Measurements from ENCODE around the gene CEP152. TPM values are rescaled to one million over a fixed set of nuclear protein-coding genes. Genes with fewer than 3 reads are reported as not detected.

CEP152 gene
- total RNA-seq, 1 experiment from 2014 or later = 13.9 TPM

DNA sequence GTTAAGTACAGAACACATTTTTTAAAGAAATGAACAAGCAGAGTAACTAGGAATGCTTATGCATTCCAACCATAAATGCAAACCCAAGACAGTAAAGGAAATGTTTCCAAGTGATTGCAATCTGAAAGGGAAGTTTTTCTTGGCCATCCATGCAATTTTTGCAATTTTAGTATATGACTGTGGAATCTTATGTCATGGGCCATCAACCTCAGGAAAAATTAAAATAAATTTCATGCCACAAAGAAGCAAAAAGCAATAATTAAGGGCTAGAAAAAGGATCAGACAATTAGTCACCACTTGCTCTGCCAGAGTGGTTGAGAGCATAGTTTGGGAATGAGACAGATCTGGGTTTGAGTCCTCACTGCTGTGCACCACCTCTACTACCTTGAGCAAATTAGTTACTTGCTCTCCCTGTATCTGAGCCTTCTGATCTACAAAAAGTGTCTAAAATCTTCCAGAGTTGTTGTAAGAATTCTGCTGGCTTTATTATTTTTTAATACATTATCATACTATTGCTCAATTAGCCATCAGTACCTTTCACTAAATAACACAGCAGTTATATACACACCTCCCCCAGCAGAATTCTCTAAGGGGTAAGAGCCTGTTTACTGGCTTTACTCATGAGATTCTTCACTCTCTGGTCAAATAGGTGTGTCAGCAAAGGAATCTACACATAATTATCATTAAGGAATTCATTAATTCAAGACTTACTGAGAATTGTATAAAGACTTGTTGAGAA lies 115.6 kb downstream of the CEP152 start:
- H3K4me1 ChIP-seq (ENCODE audit: control insufficient read depth, insufficient read depth, low read length) = no peaks in the 10 kb centered on the region
- ChIA-PET POLR2A (no interaction called here), CTCF (no interaction called here)
- no peak overlapping the region for H3K4me3 ChIP-seq (ENCODE audit: low read depth in 2 of 2, low read length in 2 of 2)
- ATAC-seq (no peak), DNase-seq (ENCODE audit: low read depth, low spot score) (no peak)
- H3K27me3 ChIP-seq (ENCODE audit: control insufficient read depth, insufficient read depth, low read length) = no peaks in the 10 kb centered on the region
- no peak for TF ChIP-seq TCF7L2 (IDR thresholded peaks at IDR 0.05; ENCODE audit: low read depth, low read length)
- intact Hi-C loops (cut with micrococcal nuclease; ENCODE audit: unreplicated experiment) (no loop called here), in situ Hi-C loops (cut with HindIII; ENCODE audit: low pct_unique_long_range_greater_than_20kb, low sequenced_read_pairs) (no loop called here)
- no peaks in the 10 kb centered on the region for H3K9me3 ChIP-seq (ENCODE audit: control insufficient read depth, insufficient read depth, low read depth, low read length)
- no TSS peak for BruUV-seq (replicated peaks)
- H3K36me3 ChIP-seq (ENCODE audit: control insufficient read depth, insufficient read depth, low read length) = no peaks in the 10 kb centered on the region
- H3K27ac ChIP-seq (ENCODE audit: low read length) = no peak overlapping the region

DNA sequence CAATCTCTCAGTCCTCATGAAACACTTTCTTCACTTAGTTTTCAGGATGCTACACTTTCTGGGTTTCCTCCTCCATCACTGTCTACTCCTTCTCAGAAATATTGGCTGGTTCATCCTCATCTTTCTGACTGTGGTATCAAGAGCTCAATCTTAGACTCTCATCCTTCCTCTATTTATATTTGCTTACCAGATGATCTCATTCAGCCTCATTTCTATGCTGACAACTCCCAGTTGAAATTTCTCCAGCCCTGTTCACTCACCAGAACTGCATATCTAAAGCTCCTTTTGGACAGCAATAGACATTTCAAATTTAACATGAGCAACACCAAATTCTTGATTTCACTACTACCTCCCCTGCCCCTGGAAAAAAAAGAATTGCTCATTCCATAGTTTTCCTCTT lies 117.4 kb downstream of the CEP152 start:
- ChIA-PET POLR2A (no interaction called here), CTCF (interaction anchor here (0.6 kb wide), 1 partner anchor 1497 kb away, joined by 5 read pairs; no protein-coding TSS in a partner anchor)
- Histone ChIP-seq H3K27ac (ENCODE audit: low read length) (no peak overlapping the region), H3K36me3 (ENCODE audit: control insufficient read depth, insufficient read depth, low read length) (no peaks in the 10 kb centered on the region), H3K9me3 (ENCODE audit: control insufficient read depth, insufficient read depth, low read depth, low read length) (no peaks in the 10 kb centered on the region), H3K4me3 (ENCODE audit: low read depth in 2 of 2, low read length in 2 of 2) (no peak overlapping the region), H3K4me1 (ENCODE audit: control insufficient read depth, insufficient read depth, low read length) (no peaks in the 10 kb centered on the region), H3K27me3 (ENCODE audit: control insufficient read depth, insufficient read depth, low read length) (no peaks in the 10 kb centered on the region)
- ATAC-seq = no peak
- intact Hi-C loops (cut with micrococcal nuclease; ENCODE audit: unreplicated experiment) = no loop called here
- BruUV-seq (replicated peaks) = no TSS peak
- TF ChIP-seq, protein P1, sequence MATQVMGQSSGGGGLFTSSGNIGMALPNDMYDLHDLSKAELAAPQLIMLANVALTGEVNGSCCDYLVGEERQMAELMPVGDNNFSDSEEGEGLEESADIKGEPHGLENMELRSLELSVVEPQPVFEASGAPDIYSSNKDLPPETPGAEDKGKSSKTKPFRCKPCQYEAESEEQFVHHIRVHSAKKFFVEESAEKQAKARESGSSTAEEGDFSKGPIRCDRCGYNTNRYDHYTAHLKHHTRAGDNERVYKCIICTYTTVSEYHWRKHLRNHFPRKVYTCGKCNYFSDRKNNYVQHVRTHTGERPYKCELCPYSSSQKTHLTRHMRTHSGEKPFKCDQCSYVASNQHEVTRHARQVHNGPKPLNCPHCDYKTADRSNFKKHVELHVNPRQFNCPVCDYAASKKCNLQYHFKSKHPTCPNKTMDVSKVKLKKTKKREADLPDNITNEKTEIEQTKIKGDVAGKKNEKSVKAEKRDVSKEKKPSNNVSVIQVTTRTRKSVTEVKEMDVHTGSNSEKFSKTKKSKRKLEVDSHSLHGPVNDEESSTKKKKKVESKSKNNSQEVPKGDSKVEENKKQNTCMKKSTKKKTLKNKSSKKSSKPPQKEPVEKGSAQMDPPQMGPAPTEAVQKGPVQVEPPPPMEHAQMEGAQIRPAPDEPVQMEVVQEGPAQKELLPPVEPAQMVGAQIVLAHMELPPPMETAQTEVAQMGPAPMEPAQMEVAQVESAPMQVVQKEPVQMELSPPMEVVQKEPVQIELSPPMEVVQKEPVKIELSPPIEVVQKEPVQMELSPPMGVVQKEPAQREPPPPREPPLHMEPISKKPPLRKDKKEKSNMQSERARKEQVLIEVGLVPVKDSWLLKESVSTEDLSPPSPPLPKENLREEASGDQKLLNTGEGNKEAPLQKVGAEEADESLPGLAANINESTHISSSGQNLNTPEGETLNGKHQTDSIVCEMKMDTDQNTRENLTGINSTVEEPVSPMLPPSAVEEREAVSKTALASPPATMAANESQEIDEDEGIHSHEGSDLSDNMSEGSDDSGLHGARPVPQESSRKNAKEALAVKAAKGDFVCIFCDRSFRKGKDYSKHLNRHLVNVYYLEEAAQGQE (IDR thresholded peaks at IDR 0.05; ENCODE audit: insufficient read depth in 1 of 2, low read depth in 2 of 2, low read length in 1 of 2) = no peak
- TF ChIP-seq POLR2AphosphoS5 (IDR thresholded peaks at IDR 0.05; ENCODE audit: low read depth, low read length) (no peak), SIN3A (IDR thresholded peaks at IDR 0.05; ENCODE audit: borderline replicate concordance, insufficient read depth, low read depth, low read length) (no peak), TCF7L2 (IDR thresholded peaks at IDR 0.05; ENCODE audit: low read depth, low read length) (no peak)
- TF ChIP-seq, protein P2, sequence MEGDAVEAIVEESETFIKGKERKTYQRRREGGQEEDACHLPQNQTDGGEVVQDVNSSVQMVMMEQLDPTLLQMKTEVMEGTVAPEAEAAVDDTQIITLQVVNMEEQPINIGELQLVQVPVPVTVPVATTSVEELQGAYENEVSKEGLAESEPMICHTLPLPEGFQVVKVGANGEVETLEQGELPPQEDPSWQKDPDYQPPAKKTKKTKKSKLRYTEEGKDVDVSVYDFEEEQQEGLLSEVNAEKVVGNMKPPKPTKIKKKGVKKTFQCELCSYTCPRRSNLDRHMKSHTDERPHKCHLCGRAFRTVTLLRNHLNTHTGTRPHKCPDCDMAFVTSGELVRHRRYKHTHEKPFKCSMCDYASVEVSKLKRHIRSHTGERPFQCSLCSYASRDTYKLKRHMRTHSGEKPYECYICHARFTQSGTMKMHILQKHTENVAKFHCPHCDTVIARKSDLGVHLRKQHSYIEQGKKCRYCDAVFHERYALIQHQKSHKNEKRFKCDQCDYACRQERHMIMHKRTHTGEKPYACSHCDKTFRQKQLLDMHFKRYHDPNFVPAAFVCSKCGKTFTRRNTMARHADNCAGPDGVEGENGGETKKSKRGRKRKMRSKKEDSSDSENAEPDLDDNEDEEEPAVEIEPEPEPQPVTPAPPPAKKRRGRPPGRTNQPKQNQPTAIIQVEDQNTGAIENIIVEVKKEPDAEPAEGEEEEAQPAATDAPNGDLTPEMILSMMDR (IDR thresholded peaks at IDR 0.05) = no peak
- in situ Hi-C loops (cut with HindIII; ENCODE audit: low pct_unique_long_range_greater_than_20kb, low sequenced_read_pairs) = no loop called here
- DNase-seq (ENCODE audit: low read depth, low spot score) = no peak

DNA sequence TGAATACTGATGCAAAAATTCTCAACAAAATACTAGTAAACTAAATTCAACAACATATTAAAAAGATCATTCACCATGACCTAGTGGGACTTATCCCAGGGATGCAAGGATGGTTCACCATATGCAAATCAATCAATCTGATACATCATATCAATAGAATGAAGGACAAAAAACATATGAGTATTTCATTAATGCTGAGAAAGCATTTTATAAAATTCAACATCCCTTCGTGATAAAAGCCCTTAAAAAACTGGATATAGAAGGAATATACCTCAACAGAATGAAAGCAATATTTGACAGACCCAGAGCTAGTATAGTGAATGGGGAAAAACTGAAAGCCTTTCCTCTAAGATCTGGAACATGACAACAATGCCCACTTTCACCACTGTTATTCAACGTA lies 122.4 kb downstream of the CEP152 start:
- in situ Hi-C loops (cut with HindIII; ENCODE audit: low pct_unique_long_range_greater_than_20kb, low sequenced_read_pairs) (no loop called here), intact Hi-C loops (cut with micrococcal nuclease; ENCODE audit: unreplicated experiment) (no loop called here)
- no peak overlapping the region for H3K4me3 ChIP-seq (ENCODE audit: low read depth in 2 of 2, low read length in 2 of 2)
- no peaks in the 10 kb centered on the region for H3K4me1 ChIP-seq (ENCODE audit: control insufficient read depth, insufficient read depth, low read length)
- ATAC-seq (no peak), DNase-seq (ENCODE audit: low read depth, low spot score) (no peak)
- no peaks in the 10 kb centered on the region for H3K27me3 ChIP-seq (ENCODE audit: control insufficient read depth, insufficient read depth, low read length)
- no peaks in the 10 kb centered on the region for H3K36me3 ChIP-seq (ENCODE audit: control insufficient read depth, insufficient read depth, low read length)
- H3K9me3 ChIP-seq (ENCODE audit: control insufficient read depth, insufficient read depth, low read depth, low read length) = no peaks in the 10 kb centered on the region
- H3K27ac ChIP-seq (ENCODE audit: low read length) = no peak overlapping the region
- POLR2A ChIA-PET = no interaction called here
- CTCF ChIA-PET = no interaction called here
- no TSS peak for BruUV-seq (replicated peaks)
- TF ChIP-seq TCF7L2 (IDR thresholded peaks at IDR 0.05; ENCODE audit: low read depth, low read length) = no peak
- TF ChIP-seq, protein P1 (IDR thresholded peaks at IDR 0.05; ENCODE audit: insufficient read depth in 1 of 2, low read depth in 2 of 2, low read length in 1 of 2) = no peak
- no peak for TF ChIP-seq SIN3A (IDR thresholded peaks at IDR 0.05; ENCODE audit: borderline replicate concordance, insufficient read depth, low read depth, low read length)
- TF ChIP-seq, protein P2 (IDR thresholded peaks at IDR 0.05) = no peak
- TF ChIP-seq POLR2AphosphoS5 (IDR thresholded peaks at IDR 0.05; ENCODE audit: low read depth, low read length) = no peak
